ENCODE data around the gene DMAC2.
"Not testable (repeated sequence)": the region's sequence is repeated elsewhere in the genome, so short reads cannot be mapped to it uniquely, and the experiment has no call there.

DNA sequence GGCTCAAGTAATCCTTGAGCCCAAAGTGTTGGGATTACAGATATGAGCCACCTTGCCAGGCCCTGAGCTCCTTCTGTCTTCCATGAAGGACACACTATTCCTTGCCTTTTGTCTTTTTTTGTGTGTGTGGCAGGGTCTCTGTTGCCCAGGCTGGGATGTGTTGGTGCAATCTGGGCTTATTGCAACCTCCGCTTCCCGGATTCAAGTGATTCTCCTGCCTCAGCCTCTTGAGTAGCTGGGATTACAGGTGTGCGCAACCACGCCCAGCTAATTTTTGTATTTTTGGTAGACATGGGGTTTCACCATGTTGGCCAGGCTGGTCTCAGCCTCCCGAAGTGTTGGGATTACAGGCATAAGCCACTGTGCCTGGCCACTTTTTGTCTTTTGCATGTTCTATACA lies 30.9 kb downstream of the DMAC2 start:
- TF ChIP-seq EP300, POLR2AphosphoS5 (IDR thresholded peaks at IDR 0.05): not testable (repeated sequence)
- TF ChIP-seq, protein P1, sequence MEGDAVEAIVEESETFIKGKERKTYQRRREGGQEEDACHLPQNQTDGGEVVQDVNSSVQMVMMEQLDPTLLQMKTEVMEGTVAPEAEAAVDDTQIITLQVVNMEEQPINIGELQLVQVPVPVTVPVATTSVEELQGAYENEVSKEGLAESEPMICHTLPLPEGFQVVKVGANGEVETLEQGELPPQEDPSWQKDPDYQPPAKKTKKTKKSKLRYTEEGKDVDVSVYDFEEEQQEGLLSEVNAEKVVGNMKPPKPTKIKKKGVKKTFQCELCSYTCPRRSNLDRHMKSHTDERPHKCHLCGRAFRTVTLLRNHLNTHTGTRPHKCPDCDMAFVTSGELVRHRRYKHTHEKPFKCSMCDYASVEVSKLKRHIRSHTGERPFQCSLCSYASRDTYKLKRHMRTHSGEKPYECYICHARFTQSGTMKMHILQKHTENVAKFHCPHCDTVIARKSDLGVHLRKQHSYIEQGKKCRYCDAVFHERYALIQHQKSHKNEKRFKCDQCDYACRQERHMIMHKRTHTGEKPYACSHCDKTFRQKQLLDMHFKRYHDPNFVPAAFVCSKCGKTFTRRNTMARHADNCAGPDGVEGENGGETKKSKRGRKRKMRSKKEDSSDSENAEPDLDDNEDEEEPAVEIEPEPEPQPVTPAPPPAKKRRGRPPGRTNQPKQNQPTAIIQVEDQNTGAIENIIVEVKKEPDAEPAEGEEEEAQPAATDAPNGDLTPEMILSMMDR (IDR thresholded peaks at IDR 0.05): not testable (repeated sequence)
